Measurements from ENCODE around the gene ERO1A.

- TF ChIP-seq CTCF (optimal IDR thresholded peaks at IDR 0.05 in 1 of 3, IDR thresholded peaks at IDR 0.05 in 1 of 3, conservative IDR thresholded peaks at IDR 0.05 in 1 of 3; ENCODE audit: extremely low read depth in 1 of 3, insufficient read depth in 2 of 3, low read length in 3 of 3), result no peak
- TF ChIP-seq EZH2 (IDR thresholded peaks at IDR 0.05; ENCODE audit: low read length), result no peak
Observed at GRCh38 chr14:52693532-52693931, 1.8 kb downstream of the ERO1A start.
